HepG2 (cell line): ENCODE results near the gene SLC17A5. TPM values are rescaled to one million over a fixed set of nuclear protein-coding genes. Genes with fewer than 3 reads are reported as not detected.
A peak's percentile ranks its signal among the peaks of the same experiment; 100 is the strongest.

Source experiments
- ATF7 ChIP-seq, 2 experiments: fragments of 450-650 bp in 1 of 2; sonication (generic) in 1 of 2; formaldehyde crosslinking in 1 of 2; IDR thresholded peaks; 2 replicates each; pipeline versions ENCODE4 v1.4.0 to v1.6.1; 2016 to 2020; ENCODE audit warnings: antibody characterized with exemption in 1 of 2, mild to moderate bottlenecking in 1 of 2, missing genetic modification reagents in 1 of 2
- CREM ChIP-seq, 2 experiments: sonication (generic) in 1 of 2; formaldehyde crosslinking in 1 of 2; IDR thresholded peaks; 2 replicates each; pipeline versions ENCODE4 v1.4.0 to v1.6.1; 2016 to 2020; ENCODE audit warnings: antibody characterized with exemption in 1 of 2, mild to moderate bottlenecking in 1 of 2, missing genetic modification reagents in 1 of 2
- FOSL2 ChIP-seq: sonication (generic); formaldehyde crosslinking; IDR thresholded peaks from 2 replicates; pipeline ENCODE4 v1.4.0; 2020; ENCODE audit warnings: missing genetic modification reagents
- HIVEP1 ChIP-seq: sonication (generic); formaldehyde crosslinking; IDR thresholded peaks from 2 replicates; pipeline ENCODE4 v1.4.0; 2020; ENCODE audit warnings: mild to moderate bottlenecking, missing genetic modification reagents
- ISL2 ChIP-seq: sonication (generic); formaldehyde crosslinking; IDR thresholded peaks from 2 replicates; pipeline ENCODE4 v1.5.0; 2020; ENCODE audit warnings: missing genetic modification reagents
- ISX ChIP-seq: sonication (generic); formaldehyde crosslinking; conservative IDR thresholded peaks from 2 replicates; pipeline ENCODE4 v1.5.0; 2020; ENCODE audit warnings: missing genetic modification reagents
- NBN ChIP-seq: fragments of 450-650 bp; conservative IDR thresholded peaks from 2 replicates; pipeline ENCODE4 v1.6.1; 2017
- NFE2L2 ChIP-seq: fragments of 150-350 bp; IDR thresholded peaks from 2 replicates; pipeline ENCODE4 v1.6.1; 2014; ENCODE audit warnings: low read length
- PHF21A ChIP-seq: sonication (generic); formaldehyde crosslinking; IDR thresholded peaks from 2 replicates; pipeline ENCODE4 v1.5.0; 2020; ENCODE audit warnings: mild to moderate bottlenecking, missing genetic modification reagents
- POLR2A ChIP-seq, 2 experiments: IDR thresholded peaks; 2 replicates each; pipeline ENCODE4 v1.6.1; 2011; ENCODE audit warnings: low read depth in 2 of 2, low read length in 2 of 2, mild to moderate bottlenecking in 1 of 2, moderate library complexity in 1 of 2; ENCODE audit not compliant: insufficient read depth in 1 of 2
- POLR2G ChIP-seq: fragments of 200-400 bp; formaldehyde crosslinking; IDR thresholded peaks from 2 replicates; pipeline ENCODE4 v1.6.1; 2018; ENCODE audit warnings: mild to moderate bottlenecking, low read depth, low read length, moderate library complexity
- SP2 ChIP-seq: sonication (generic); formaldehyde crosslinking; IDR thresholded peaks from 2 replicates; pipeline ENCODE4 v1.5.1; 2020; ENCODE audit warnings: mild to moderate bottlenecking, missing genetic modification reagents
- TSC22D2 ChIP-seq: sonication (generic); formaldehyde crosslinking; IDR thresholded peaks from 2 replicates; pipeline ENCODE4 v1.5.1; 2020; ENCODE audit warnings: missing genetic modification reagents, mild to moderate bottlenecking, borderline replicate concordance
- ZNF251 ChIP-seq: sonication (generic); formaldehyde crosslinking; IDR thresholded peaks from 2 replicates; pipeline ENCODE4 v1.9.0; 2021; ENCODE audit warnings: mild to moderate bottlenecking, missing genetic modification reagents
- ZNF260 ChIP-seq: sonication (generic); formaldehyde crosslinking; IDR thresholded peaks from 2 replicates; pipeline ENCODE4 v1.4.0; 2020; ENCODE audit warnings: missing genetic modification reagents, low read depth, mild to moderate bottlenecking, borderline replicate concordance
- ZNF503 ChIP-seq: sonication (generic); formaldehyde crosslinking; IDR thresholded peaks from 2 replicates; pipeline ENCODE4 v1.4.0; 2020; ENCODE audit warnings: missing genetic modification reagents
- ZNF598 ChIP-seq: sonication (generic); formaldehyde crosslinking; IDR thresholded peaks from 2 replicates; pipeline ENCODE4 v1.5.1; 2020; ENCODE audit warnings: mild to moderate bottlenecking, missing genetic modification reagents, borderline replicate concordance
- ZNF674 ChIP-seq: sonication (generic); formaldehyde crosslinking; IDR thresholded peaks from 2 replicates; pipeline ENCODE4 v1.5.0; 2020; ENCODE audit warnings: low read depth, mild to moderate bottlenecking, missing genetic modification reagents
- polyA plus RNA-seq, 8 experiments: library from polyadenylated mRNA; depleted of rRNA in 3 of 8; stranded (reverse) in 7 of 8; unstranded in 1 of 8; fragments of >200 nt; fragmentation: Illumina TruSeq in 4 of 8; extraction: Trizol in 4 of 8; gene quantifications; 2 replicates each; pipeline versions ENCODE4 v1.2.1 to v1.2.3, GENCODE V29; 2011 to 2016; ENCODE audit warnings: low read depth in 4 of 8, missing spikeins in 1 of 8, mixed read lengths in 1 of 8; ENCODE audit not compliant: insufficient read depth in 1 of 8
- total RNA-seq, 5 experiments: library from RNA; depleted of rRNA; stranded (reverse); fragments of >200 nt; fragmentation: Illumina TruSeq; extraction: Trizol; gene quantifications; 2 replicates each; pipeline ENCODE4 v1.2.3, GENCODE V29; 2016; ENCODE audit warnings: low read depth in 1 of 5
- TF ChIP-seq, protein P1 (sequence below): sonication (generic); formaldehyde crosslinking; IDR thresholded peaks from 2 replicates; pipeline ENCODE4 v1.4.0; 2020; ENCODE audit warnings: missing genetic modification reagents, borderline replicate concordance
- TF ChIP-seq, protein P2 (sequence below): sonication (generic); formaldehyde crosslinking; IDR thresholded peaks from 2 replicates; pipeline ENCODE4 v1.8.1; 2022; ENCODE audit warnings: low read depth, mild to moderate bottlenecking, missing genetic modification reagents

Gene SLC17A5
- total and polyA plus RNA-seq, 2 of the 13 experiments (the other 11 are each of a cell fraction or from before 2014, with no cell fraction given): 18.3 to 20.5 TPM

GRCh38 chr6:73585566-73586415 lies 68.0 kb downstream of the SLC17A5 start (continued):
- no peak for TF ChIP-seq ATF7 (IDR thresholded peaks at IDR 0.05)
- no peak; the same call in 1 of the 2 replicates for TF ChIP-seq ATF7 (CRISPR knock-in tag; IDR thresholded peaks at IDR 0.05)
- TF ChIP-seq NBN: no peak
- TF ChIP-seq FOSL2 (CRISPR knock-in tag): peak; percentile 58
- TF ChIP-seq ZNF598 (CRISPR knock-in tag): no peak
- TF ChIP-seq, protein P1, sequence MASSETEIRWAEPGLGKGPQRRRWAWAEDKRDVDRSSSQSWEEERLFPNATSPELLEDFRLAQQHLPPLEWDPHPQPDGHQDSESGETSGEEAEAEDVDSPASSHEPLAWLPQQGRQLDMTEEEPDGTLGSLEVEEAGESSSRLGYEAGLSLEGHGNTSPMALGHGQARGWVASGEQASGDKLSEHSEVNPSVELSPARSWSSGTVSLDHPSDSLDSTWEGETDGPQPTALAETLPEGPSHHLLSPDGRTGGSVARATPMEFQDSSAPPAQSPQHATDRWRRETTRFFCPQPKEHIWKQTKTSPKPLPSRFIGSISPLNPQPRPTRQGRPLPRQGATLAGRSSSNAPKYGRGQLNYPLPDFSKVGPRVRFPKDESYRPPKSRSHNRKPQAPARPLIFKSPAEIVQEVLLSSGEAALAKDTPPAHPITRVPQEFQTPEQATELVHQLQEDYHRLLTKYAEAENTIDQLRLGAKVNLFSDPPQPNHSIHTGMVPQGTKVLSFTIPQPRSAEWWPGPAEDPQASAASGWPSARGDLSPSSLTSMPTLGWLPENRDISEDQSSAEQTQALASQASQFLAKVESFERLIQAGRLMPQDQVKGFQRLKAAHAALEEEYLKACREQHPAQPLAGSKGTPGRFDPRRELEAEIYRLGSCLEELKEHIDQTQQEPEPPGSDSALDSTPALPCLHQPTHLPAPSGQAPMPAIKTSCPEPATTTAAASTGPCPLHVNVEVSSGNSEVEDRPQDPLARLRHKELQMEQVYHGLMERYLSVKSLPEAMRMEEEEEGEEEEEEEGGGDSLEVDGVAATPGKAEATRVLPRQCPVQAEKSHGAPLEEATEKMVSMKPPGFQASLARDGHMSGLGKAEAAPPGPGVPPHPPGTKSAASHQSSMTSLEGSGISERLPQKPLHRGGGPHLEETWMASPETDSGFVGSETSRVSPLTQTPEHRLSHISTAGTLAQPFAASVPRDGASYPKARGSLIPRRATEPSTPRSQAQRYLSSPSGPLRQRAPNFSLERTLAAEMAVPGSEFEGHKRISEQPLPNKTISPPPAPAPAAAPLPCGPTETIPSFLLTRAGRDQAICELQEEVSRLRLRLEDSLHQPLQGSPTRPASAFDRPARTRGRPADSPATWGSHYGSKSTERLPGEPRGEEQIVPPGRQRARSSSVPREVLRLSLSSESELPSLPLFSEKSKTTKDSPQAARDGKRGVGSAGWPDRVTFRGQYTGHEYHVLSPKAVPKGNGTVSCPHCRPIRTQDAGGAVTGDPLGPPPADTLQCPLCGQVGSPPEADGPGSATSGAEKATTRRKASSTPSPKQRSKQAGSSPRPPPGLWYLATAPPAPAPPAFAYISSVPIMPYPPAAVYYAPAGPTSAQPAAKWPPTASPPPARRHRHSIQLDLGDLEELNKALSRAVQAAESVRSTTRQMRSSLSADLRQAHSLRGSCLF (CRISPR knock-in tag): no peak
- TF ChIP-seq ZNF674 (CRISPR knock-in tag): no peak
- no peak for TF ChIP-seq ZNF260
- peak; percentile 62; the same call in 1 of the 2 replicates for TF ChIP-seq ZNF503 (CRISPR knock-in tag)
- no peak for TF ChIP-seq PHF21A (CRISPR knock-in tag)
- no peak for TF ChIP-seq HIVEP1 (CRISPR knock-in tag)
- peak; percentile 56 for TF ChIP-seq CREM (IDR thresholded peaks at IDR 0.05)
- TF ChIP-seq CREM (CRISPR knock-in tag; IDR thresholded peaks at IDR 0.05): no peak
- peak in 1 of 2 experiments; percentile 39; a peak in 1 of 4 replicates for TF ChIP-seq POLR2A (IDR thresholded peaks at IDR 0.05; ENCODE audit: insufficient read depth in 1 of 2, low read depth in 2 of 2, low read length in 2 of 2)
- TF ChIP-seq SP2 (CRISPR knock-in tag): no peak
- no peak for TF ChIP-seq NFE2L2
- no peak for TF ChIP-seq ZNF251
- TF ChIP-seq, protein P2, sequence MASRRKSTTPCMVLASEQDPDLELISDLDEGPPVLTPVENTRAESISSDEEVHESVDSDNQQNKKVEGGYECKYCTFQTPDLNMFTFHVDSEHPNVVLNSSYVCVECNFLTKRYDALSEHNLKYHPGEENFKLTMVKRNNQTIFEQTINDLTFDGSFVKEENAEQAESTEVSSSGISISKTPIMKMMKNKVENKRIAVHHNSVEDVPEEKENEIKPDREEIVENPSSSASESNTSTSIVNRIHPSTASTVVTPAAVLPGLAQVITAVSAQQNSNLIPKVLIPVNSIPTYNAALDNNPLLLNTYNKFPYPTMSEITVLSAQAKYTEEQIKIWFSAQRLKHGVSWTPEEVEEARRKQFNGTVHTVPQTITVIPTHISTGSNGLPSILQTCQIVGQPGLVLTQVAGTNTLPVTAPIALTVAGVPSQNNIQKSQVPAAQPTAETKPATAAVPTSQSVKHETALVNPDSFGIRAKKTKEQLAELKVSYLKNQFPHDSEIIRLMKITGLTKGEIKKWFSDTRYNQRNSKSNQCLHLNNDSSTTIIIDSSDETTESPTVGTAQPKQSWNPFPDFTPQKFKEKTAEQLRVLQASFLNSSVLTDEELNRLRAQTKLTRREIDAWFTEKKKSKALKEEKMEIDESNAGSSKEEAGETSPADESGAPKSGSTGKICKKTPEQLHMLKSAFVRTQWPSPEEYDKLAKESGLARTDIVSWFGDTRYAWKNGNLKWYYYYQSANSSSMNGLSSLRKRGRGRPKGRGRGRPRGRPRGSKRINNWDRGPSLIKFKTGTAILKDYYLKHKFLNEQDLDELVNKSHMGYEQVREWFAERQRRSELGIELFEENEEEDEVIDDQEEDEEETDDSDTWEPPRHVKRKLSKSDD: no peak
- TF ChIP-seq TSC22D2 (CRISPR knock-in tag): no peak
- TF ChIP-seq POLR2G: peak; percentile 68
- peak; percentile 79 for TF ChIP-seq ISL2
- no peak for TF ChIP-seq ISX (CRISPR knock-in tag)
